NCI-H2227 treated with DMSO at 0.1 percent for 48 hours (cell line): ENCODE measurements around the gene CD4.
A peak's percentile ranks its signal among the peaks of the same experiment; 100 is the strongest.
"Not testable (repeated sequence)": the region's sequence is repeated elsewhere in the genome, so short reads cannot be mapped to it uniquely, and the experiment has no call there.

Experiments used
- DNase-seq: peaks from one replicate; lab custom pipeline; 2025; lab: John Stamatoyannopoulos, UW

Gene CD4

GRCh38 chr12:6788972-6789924, at the start of gene CD4:
Gene CD4, plus strand, starts transcription at chr12:6789528. Its CDS starts 10,611 bp downstream, at chr12:6800139.
- DNase-seq, result no peak

GRCh38 chr12:6742080-6742479, 47.2 kb upstream of the CD4 start:
- not testable (repeated sequence) for DNase-seq

DNA sequence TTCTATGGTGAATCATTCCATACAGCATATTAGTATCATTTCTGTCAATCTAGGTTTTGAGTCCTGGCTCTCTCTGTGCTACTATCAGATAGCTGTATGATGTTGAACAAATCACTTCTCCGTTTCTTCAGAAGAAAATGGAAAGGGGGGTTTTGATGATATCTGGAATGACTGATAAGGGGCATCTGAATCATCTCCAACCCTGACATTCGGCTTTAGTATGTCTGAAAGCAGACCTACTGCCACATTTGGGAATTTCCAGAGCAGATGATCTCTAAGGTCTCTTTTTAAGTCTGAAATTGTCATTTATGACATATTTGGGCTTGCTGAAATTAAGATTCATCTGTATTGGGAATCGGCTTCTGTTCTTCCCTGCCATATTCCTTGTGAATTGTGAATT, 46.5 kb upstream of the CD4 start:
- no peak for DNase-seq

DNA sequence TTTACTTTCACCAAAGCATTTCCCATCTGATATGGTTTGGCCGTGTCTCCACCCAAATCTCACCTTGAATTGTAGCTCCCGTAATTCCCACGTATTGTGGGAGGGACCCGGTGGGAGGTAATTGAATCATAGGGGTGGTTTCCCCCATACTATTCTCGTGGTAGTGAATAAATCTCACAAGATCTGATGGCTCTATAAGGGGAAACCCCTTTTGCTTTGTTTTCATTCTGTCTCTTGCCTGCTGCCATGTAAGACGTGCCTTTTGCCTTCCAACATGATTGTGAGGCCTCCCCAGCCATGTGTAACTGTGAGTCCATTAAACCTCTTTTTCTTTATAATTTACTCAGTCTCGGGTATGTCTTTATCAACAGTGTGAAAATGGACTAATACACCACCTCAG, 46.0 kb upstream of the CD4 start:
- DNase-seq, result not testable (repeated sequence)

DNA sequence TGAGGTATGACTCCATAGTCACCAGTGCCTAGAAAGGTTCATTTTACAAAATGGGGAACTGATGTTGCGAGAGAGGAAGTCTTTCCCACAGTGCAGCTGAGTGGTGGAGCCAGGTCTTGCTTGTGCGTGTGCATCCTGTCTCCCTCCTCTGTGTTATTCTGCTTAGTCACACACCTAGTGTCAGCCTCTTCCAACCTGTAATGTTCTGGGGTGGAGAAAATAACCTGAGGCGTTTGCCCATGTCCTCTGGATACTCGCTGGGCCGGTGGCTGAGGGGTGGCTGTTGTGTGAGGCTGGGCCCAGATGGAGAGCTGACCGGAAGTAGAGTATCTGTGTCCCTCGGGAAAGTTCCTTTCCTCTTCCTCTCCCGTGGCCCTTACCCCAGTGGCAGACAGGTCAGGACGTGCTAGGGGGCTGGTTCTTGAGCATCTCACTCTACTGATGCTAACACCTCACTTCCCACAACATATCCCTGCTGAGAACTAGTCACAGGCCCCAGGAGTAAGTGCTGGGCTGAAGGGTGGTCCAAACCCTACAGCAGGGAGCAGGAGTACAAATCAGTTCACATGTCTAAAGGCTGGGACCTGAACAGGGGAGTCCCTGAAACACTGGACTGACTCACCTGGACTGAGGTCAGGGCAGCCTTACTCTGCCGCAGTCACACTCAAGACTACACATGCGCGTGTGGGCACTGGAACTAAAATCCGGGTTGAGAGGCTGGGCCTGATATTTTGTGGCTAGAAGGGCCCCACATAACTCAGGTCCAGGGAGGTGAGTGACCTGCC, 43.4 kb upstream of the CD4 start:
- DNase-seq, result no peak

DNA sequence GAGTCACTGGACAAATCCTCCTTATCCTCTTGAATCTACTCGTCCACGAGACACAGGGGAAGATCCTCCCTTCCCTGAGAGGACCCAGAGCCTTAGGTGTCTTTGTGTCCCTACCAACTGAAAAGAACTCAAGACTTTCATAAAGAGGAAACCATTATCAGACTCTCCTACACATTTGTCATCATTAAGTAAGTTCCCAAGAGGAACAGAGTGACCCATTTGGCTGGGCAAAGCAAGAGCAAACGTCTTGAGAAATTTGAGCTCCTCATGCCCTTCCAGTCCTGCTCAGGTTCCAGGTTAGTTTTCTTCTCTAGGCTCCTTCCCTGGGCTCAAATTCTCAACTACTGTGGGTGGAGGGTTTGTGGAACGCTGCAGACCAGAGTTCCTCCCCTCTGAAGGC, 42.1 kb upstream of the CD4 start:
- no peak for DNase-seq

DNA sequence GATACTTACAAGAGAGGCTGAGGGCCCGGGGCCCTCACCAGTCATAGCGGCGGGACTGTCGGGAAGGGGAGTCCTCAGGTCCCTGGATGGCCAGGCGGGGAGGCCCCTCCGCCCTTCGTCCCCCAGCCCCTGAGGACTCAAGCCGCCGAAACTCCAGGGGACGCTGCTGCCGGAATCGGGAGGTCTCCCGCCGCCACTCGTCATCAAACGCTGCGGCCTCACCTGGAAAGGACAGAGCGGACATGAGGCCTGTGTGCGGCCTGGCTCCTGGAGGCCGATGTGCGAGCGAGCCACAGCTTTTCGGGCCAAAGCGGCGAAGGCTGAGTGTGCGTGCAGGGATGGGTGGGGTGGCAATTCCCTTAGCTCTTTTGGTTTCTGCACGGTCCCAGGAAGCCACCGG, 40.6 kb upstream of the CD4 start:
- DNase-seq, result no peak

DNA sequence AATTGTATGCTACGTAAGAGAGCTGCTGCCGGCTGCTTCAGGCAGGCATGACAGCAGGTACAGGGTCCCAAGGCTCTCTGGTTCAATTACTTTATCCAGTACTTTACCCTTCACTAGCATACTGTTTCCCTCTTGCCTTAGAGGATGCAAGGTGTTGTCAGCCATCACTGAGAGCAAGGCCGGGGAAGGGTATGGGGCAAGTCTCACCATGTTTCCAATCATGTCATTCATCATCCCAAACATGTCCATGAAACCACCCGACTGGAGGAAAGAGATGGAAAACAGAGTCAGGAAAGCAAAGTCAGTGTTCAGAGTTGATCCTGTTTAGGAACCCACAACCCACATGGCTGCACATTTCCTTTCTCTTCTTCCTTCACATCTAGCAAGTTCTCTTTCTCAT, 38.8 kb upstream of the CD4 start:
- no peak for DNase-seq

GRCh38 chr12:6751767-6752166, 37.6 kb upstream of the CD4 start:
- DNase-seq, result no peak

DNA sequence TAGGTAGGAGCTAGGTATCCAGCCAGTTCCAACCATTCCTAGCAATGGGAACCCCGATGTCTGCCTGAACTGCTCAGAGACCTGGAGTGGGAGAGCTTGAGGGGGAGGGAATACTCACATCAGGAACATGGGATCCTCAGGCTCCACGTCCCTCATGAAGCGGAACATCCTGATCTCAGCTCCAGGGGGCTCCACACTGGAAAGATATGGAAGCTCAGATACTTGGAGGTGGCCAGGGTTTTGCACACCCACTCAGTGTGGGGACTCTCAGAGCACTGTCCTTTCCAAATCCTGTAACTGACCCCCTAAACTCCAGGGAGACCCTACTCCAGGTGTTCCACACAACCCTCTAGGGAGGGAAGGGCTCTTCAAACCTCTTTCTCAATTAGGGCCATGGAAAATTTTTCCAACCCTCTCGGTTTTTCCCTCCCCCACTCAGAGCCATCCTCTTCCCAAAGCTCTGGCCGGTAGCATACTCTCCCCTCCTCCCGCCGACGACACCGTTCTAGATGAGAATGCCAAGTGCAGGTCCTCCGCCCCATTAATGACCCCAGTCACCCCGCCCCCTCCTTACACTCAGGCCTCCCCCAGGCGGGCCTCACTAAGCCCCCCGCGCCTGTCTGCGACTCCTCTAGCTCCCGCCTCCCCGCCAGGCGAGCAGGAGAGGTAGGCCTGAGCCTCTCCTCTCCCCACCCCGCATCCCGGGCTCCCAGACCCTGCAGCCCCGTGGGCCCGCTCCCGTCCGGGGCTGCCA, 37.0 kb upstream of the CD4 start:
- peak; percentile 55 for DNase-seq

DNA sequence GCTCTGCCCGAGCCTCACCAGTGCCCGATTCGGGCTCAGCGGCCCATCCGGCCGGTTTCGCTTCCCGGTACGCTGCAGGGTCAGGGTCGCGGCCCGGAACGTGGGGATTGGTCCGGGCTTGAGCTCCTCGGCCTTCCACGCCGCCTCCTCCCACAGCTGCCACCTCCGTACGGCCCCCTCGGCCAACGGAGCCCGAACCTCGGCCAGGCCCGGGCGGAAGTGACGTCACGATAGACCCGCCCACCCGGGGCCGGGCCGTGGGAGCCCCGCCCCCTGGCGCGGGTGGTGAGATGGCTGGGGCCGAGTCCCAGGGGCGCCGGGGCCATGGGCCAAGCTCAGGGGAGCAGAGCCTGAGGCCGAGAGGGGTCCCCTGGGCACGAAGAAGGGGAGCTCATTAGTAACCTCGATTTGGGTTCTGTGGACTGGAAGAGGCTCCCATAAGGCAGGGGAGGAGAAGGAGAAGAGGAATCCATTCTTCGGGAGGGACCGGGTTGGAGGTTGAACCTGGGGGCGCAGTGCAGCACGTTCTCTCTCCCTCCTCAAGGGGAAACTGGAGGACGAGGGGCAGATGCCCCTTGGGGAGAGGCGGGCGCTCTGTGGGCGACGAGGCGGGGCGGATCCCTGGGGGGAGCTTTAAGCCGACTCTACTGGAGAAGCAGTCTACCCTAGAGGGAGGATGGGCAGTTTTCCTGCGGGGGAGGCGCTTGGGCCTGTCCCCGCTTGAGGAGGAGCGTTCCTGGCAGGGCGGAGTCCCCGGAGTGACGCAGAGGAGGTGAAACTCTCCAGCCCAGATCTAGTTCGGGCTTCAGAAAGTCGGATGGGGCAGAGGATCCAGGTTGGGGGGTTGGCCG, 36.2 kb upstream of the CD4 start, which contains the start of gene MLF2:
MLF2 (minus strand) TSS at position 221 of the 851 bp plus-strand sequence. CDS start 807 bp downstream, outside the sequence.
- DNase-seq, result peak; percentile 90

GRCh38 chr12:6753772-6754356, 35.5 kb upstream of the CD4 start:
- DNase-seq, result no peak

DNA sequence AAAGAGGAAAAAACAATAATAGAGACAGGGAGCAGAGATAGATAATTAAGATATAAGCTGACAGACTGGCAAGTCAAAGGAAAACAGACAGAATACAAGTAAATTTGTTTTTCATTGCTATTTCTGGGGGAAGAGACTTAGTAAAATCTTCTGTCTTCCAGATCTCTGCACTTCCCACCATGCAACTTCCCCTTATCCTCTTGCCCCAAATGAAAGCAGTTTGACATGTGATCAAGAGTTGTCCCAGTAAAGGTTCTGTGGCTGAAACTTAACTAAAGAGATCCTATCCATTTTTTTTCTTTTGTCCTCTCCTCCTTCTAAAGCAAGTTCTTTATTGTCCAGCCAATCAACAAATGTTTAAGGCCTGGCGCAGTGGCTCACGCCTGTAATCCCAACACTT, 34.9 kb upstream of the CD4 start:
- DNase-seq, result no peak

- no peak for DNase-seq
These were observed 32.2 kb upstream of the CD4 start for GRCh38 chr12:6757028-6757690.

GRCh38 chr12:6758506-6759095, 30.7 kb upstream of the CD4 start:
- no peak for DNase-seq

DNA sequence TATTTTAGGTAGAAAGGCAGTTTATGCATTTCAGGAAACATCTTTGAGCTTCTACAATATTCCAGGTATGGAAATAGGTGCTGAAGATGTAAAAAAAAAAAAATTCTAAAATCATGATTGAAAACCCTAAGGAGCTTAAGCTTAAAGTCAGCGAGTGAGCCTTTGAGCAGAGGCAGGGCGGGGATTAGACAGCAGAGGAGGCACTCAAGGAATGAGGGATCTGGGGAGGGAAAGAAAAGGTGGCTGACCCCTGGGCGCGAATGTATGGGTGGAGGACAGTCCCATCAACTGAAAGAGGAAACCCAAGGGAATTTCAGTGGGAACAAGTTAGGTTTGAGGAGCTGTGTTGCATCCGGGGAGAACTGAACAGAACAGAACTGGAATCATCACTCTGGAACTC, 29.6 kb upstream of the CD4 start:
- DNase-seq, result no peak

DNA sequence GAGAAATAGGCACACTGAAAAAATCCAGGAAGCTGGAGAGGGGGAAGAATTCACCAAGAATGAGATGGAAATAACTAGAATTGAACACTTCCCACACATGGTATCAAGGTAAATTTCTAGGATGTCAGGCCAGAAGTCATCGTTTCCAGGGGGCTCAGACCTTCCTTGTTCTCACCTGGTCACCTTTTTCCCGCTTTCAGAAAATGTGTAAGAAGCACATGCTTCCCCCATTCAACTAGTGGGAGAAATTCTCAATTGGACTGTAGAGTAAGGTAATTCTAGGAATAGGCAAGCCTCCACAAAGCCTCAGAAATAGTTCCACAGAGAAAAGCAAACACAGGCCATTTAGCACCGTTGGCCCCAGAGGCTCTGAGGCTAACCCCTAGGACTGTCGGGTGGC, 25.9 kb upstream of the CD4 start:
- DNase-seq, result no peak

DNA sequence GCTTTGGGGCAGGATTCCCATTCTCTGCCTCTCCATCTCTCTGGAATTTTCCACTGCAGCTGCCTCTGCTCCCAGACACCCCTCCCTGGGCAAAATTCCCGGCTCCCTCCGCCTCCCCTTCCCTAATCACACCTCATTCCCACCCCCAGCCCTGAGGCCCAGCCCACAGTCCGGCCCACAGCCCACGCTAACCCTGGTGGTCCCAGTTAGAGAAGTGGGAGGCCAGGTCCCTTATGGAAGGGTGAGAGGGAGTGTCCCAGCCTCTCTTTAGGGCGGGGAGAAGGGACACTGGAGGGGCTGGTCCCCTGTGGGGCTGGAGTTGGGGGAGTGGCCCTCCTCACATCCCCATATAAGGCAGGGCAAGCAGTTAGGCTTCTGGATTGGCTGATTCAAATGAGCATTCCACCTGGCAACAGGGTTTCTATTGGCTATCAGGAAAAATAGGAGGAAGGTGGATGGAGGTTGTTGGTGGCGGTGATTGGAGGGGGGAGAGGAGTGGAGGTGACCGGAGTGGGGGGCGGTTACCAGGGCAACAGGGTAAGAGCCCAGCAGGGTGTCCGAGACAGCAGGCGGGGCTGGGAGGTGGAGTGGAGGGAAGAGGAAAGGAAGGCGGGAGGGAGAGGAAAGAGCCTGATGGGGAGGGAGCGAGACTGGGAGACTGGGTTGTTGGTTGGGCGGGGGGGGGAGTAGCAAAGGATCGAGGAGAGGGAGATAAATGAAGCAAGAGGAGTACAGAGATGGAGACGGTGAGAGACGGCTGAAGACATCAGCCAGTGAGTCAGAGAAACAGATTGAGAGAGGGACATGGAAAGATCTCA, 25.1 kb upstream of the CD4 start:
- DNase-seq, result peak; percentile 94

GRCh38 chr12:6765048-6765633, 24.2 kb upstream of the CD4 start:
- DNase-seq, result no peak
